Effector CD8-positive, alpha-beta T cell (primary cell): ENCODE data around the gene ANKRD40CL.

Experiments used
- DNase-seq: peaks from one replicate; lab custom pipeline; 2025; lab: John Stamatoyannopoulos, UW

ANKRD40CL gene

DNA sequence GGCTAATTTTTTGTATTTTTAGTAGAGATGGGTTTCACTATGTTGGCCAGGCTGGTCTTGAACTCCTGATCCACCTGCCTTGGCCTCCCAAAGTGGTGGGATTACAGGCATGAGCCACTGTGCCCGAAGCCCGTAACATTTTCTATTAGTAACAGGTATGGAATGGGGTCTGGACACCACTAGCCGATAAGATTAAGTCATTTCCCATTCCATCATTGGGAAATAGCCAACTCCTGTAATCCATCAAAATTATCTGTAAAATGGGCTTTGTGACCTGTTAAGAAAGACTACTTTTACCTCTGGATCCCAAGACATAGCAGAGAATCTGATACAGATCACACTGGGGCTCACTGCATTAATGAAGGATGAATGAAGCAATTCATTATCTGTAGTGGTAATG, 51.8 kb downstream of the ANKRD40CL start:
- no peak for DNase-seq

DNA sequence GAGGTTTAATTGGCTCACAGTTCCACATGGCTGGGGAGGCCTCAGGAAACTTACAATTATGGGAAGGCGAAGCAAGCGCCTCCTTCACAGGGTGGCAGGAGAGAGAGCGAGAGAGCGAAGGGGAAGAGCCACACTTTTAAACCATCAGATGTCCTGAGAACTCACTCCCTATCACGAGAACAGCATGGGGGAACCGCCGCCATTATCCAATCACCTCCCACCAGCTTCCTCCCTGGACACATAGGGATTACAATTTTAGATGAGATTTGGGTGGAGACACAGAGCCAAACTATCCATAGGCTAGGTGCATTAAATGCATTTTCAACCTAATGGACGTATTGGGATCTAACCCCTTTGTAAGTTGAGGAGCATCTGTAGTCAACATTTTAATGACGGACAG, 54.7 kb downstream of the ANKRD40CL start:
- no peak for DNase-seq
